Upper lobe of left lung (tissue), 4 donors: ENCODE results near the gene GPR135.

Source experiments
- POLR2A ChIP-seq, 4 donors: fragments of 450-650 bp; IDR thresholded peaks; one replicate each; pipeline ENCODE4 v1.5.1; 2016 to 2017; ENCODE audit warnings: antibody characterized with exemption in 4 of 4, mild to moderate bottlenecking in 2 of 4
- POLR2AphosphoS5 ChIP-seq, 2 donors: sonication (generic); formaldehyde crosslinking; IDR thresholded peaks; one replicate each; pipeline ENCODE4 v1.5.1; 2017; ENCODE audit warnings: antibody characterized with exemption in 2 of 2
- TF ChIP-seq, protein P1 (sequence below), 6 experiments: fragments of 450-650 bp in 4 of 6; fragments of 200-600 bp in 2 of 6; sonication (generic) in 2 of 6; IDR thresholded peaks; one replicate each; pipeline ENCODE4 v1.5.1; 2016 to 2019; ENCODE audit warnings: antibody characterized with exemption in 6 of 6

DNA sequence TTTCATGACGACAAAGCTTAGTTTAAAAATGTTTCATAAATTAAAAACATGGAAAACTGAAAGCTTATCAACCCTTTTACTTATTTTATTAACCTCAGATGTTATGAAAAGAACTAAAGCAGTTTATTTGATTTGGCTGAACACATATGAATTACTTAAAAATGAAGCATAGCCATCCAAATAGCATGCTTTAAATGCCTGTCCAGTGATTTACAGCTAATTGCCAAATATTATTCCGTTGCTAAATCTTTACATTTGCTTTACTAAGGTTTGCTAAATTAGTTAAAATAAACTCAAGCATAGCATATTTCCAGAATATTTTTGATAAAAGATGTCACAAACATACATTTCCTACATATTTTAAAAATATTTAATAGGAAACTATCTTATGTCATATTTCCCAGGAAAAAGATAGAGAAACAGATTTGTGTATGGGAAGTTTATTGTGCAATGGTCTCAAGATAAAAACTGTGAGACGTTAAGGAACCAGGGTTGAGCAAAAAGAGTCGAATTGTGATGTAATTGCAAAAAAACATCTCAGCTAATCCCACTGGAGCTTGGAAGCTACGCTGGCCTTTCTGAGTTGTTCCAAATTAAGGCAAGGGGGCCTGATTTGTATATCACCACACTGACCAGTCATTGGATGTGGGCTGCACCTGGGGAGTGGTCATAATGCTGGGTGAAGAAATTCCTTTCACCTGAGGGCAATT, 25.8 kb downstream of the GPR135 start:
- TF ChIP-seq, protein P1, sequence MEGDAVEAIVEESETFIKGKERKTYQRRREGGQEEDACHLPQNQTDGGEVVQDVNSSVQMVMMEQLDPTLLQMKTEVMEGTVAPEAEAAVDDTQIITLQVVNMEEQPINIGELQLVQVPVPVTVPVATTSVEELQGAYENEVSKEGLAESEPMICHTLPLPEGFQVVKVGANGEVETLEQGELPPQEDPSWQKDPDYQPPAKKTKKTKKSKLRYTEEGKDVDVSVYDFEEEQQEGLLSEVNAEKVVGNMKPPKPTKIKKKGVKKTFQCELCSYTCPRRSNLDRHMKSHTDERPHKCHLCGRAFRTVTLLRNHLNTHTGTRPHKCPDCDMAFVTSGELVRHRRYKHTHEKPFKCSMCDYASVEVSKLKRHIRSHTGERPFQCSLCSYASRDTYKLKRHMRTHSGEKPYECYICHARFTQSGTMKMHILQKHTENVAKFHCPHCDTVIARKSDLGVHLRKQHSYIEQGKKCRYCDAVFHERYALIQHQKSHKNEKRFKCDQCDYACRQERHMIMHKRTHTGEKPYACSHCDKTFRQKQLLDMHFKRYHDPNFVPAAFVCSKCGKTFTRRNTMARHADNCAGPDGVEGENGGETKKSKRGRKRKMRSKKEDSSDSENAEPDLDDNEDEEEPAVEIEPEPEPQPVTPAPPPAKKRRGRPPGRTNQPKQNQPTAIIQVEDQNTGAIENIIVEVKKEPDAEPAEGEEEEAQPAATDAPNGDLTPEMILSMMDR (IDR thresholded peaks at IDR 0.05): no peak
- TF ChIP-seq POLR2AphosphoS5 (IDR thresholded peaks at IDR 0.05): no peak
- no peak for TF ChIP-seq POLR2A (IDR thresholded peaks at IDR 0.05)
